ENCODE data around the gene ZZZ3. TPM values are rescaled to one million over a fixed set of nuclear protein-coding genes. Genes with fewer than 3 reads are reported as not detected.
"Not testable (repeated sequence)": the region's sequence is repeated elsewhere in the genome, so short reads cannot be mapped to it uniquely, and the experiment has no call there.

ZZZ3 gene
- total RNA-seq, 1 experiment from 2014 or later = 51.1 TPM

DNA sequence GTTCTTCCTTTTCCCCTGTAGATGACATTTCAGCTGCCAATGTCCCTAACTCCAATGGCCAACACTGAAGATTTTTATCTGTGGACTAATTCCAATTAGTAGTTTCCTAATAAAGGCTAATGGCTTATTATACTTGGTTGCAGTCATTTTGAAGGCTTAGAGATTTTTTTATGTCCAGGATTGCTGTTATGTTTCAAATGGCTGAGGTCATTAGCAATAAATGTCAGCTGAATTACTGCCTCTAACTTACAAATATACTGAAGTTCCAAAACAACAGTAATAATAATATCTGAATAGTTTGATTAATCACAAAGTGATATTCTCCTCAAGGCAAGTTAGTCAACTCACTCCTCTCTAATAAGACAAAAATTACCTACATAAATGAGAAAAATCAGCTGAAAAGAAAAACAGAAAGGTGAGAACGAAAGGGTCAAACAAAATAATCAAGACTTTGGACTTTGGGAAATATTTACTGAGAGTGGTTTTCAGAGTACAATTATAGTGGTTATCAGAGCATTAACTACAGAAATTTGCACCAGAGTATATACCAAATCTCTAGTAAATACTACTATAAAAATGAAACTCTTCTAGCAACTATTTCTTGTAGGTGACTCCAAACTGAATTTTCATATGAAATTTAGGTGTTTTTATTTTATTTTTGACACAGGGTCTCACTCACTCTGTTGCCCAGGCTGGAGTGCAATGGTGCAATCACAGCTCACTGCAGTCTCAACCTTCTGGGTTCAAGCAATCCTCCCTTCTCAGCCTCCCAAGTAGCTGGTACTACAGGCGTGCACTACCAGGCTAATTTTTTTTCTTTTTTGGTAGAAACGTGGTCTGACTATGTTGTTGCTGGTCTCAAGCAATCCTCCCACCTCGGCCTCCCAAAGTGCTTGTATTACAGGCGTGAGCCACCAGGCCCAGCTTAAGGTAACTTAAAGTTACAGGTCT is 3.5 kb downstream of the ZZZ3 start:
- no peak overlapping the region for H4K5ac ChIP-seq (ENCODE audit: insufficient read length, low read depth, low read length)
- H3K4ac ChIP-seq (ENCODE audit: low read depth, low read length) = no peak overlapping the region
- no peak overlapping the region for H3T11ph ChIP-seq (ENCODE audit: low read length)
- H3K36me3 Mint-ChIP-seq (ENCODE audit: insufficient read depth in 1 of 3, low read depth in 3 of 3) = peaks cover 3 to 4% (median 4%) of the 10 kb centered on the region in 3 experiments; a peak in 4 of 7 replicates
- H3K23me2 ChIP-seq (ENCODE audit: insufficient read length, low read depth, low read length, poor library complexity, severe bottlenecking) = peaks cover 12% of the 10 kb centered on the region
- 0 out of 7 replicates have a peak overlapping the region, but pooled peaks of 1 of the 3 experiments have one; percentile 3 for H3K27ac Mint-ChIP-seq
- no peaks in the 10 kb centered on the region for H3K9me3 Mint-ChIP-seq
- no peak overlapping the region for H3K27ac ChIP-seq (ENCODE audit: insufficient read length, low read depth, low read length)
- no peak overlapping the region for H2BK5ac ChIP-seq (ENCODE audit: insufficient read length, low read length)
- no peak for TF ChIP-seq CTCF (conservative IDR thresholded peaks at IDR 0.05)
- no peak overlapping the region for H3K23ac ChIP-seq (ENCODE audit: insufficient read length, low read depth, low read length)
- H3K18ac ChIP-seq (ENCODE audit: insufficient read length, low read depth, low read length) = no peak overlapping the region
- no peaks in the 10 kb centered on the region for H4K20me1 ChIP-seq (ENCODE audit: control insufficient read depth, insufficient read depth, insufficient read length)
- H4K91ac ChIP-seq (ENCODE audit: insufficient read length, low read depth, low read length) = no peak overlapping the region
- no peak overlapping the region for H3K4me3 Mint-ChIP-seq
- no peak for DNase-seq
- no peak overlapping the region for H2AK5ac ChIP-seq (ENCODE audit: insufficient read length, low read length)
- no peak overlapping the region for H2BK20ac ChIP-seq (ENCODE audit: low read depth, low read length, poor library complexity, severe bottlenecking)
- peaks cover 7% of the 10 kb centered on the region for H3K79me1 ChIP-seq (ENCODE audit: insufficient read depth, low read depth, low read length, poor library complexity, severe bottlenecking)
- H3K79me2 ChIP-seq (ENCODE audit: insufficient read depth, low read length) = peaks cover 23% of the 10 kb centered on the region
- H3K4me1 Mint-ChIP-seq = peaks cover 15 to 22% of the 10 kb centered on the region in 2 experiments
- H2BK12ac ChIP-seq (ENCODE audit: insufficient read length, low read depth, low read length) = no peak overlapping the region
- no peak overlapping the region for H2BK120ac ChIP-seq (ENCODE audit: low read depth, low read length, poor library complexity, severe bottlenecking)
- H3K4me1 ChIP-seq (ENCODE audit: insufficient read depth, low read length) = no peaks in the 10 kb centered on the region
- H3K27me3 ChIP-seq (ENCODE audit: insufficient read depth, low read length) = no peaks in the 10 kb centered on the region
- no peak overlapping the region for H3K9ac ChIP-seq (ENCODE audit: extremely low read depth, insufficient read length, low read length)
- WGBS (ENCODE audit: extremely low coverage, insufficient read length, low lambda C conversion rate) = no CpG with 5 or more reads among the region's 5 CpGs
- H3K27me3 Mint-ChIP-seq (ENCODE audit: low read depth) = no peaks in the 10 kb centered on the region
- no peak overlapping the region for H3K14ac ChIP-seq (ENCODE audit: insufficient read depth, low read length)
- H4K8ac ChIP-seq (replicated peaks; ENCODE audit: insufficient read length, low read depth, low read length) = no peak overlapping the region
- no peak overlapping the region for H2AFZ ChIP-seq (ENCODE audit: low read length)
- H2BK15ac ChIP-seq (ENCODE audit: low read depth, low read length) = no peak overlapping the region
- H3K4me2 ChIP-seq (ENCODE audit: insufficient read depth, insufficient read length, low read length) = no peak overlapping the region
- H3K9me3 ChIP-seq (ENCODE audit: control insufficient read depth, low read depth, low read length) = no peaks in the 10 kb centered on the region
- H3K56ac ChIP-seq (ENCODE audit: insufficient read length, low read depth, low read length) = no peak overlapping the region

- not testable (repeated sequence) for H4K20me1 ChIP-seq (ENCODE audit: control insufficient read depth, insufficient read depth, insufficient read length)
Observed at GRCh38 chr1:77674807-77675206, 7.7 kb downstream of the ZZZ3 start.

More at GRCh38 chr1:77674807-77675206, 7.7 kb downstream of the ZZZ3 start:
- H3K9ac ChIP-seq (ENCODE audit: extremely low read depth, insufficient read length, low read length); H4K91ac ChIP-seq (ENCODE audit: insufficient read length, low read depth, low read length); H4K8ac ChIP-seq (replicated peaks; ENCODE audit: insufficient read length, low read depth, low read length); H2BK120ac ChIP-seq (ENCODE audit: low read depth, low read length, poor library complexity, severe bottlenecking); H3K14ac ChIP-seq (ENCODE audit: insufficient read depth, low read length); H3K9me3 ChIP-seq (ENCODE audit: control insufficient read depth, low read depth, low read length); H3K27me3 Mint-ChIP-seq (ENCODE audit: low read depth); H2BK20ac ChIP-seq (ENCODE audit: low read depth, low read length, poor library complexity, severe bottlenecking); H2AFZ ChIP-seq (ENCODE audit: low read length); H3K4me2 ChIP-seq (ENCODE audit: insufficient read depth, insufficient read length, low read length); DNase-seq; H3K18ac ChIP-seq (ENCODE audit: insufficient read length, low read depth, low read length); H4K5ac ChIP-seq (ENCODE audit: insufficient read length, low read depth, low read length); H3K23me2 ChIP-seq (ENCODE audit: insufficient read length, low read depth, low read length, poor library complexity, severe bottlenecking); H2BK12ac ChIP-seq (ENCODE audit: insufficient read length, low read depth, low read length); H3K56ac ChIP-seq (ENCODE audit: insufficient read length, low read depth, low read length); H3K27ac ChIP-seq (ENCODE audit: insufficient read length, low read depth, low read length); H2BK15ac ChIP-seq (ENCODE audit: low read depth, low read length); H2AK5ac ChIP-seq (ENCODE audit: insufficient read length, low read length); H3K36me3 Mint-ChIP-seq (ENCODE audit: insufficient read depth in 1 of 3, low read depth in 3 of 3); H3K27me3 ChIP-seq (ENCODE audit: insufficient read depth, low read length); H3T11ph ChIP-seq (ENCODE audit: low read length); H3K4ac ChIP-seq (ENCODE audit: low read depth, low read length); H3K23ac ChIP-seq (ENCODE audit: insufficient read length, low read depth, low read length); H2BK5ac ChIP-seq (ENCODE audit: insufficient read length, low read length); H3K9me3 Mint-ChIP-seq; H3K4me1 ChIP-seq (ENCODE audit: insufficient read depth, low read length); H3K4me3 Mint-ChIP-seq; H3K27ac Mint-ChIP-seq: not testable (repeated sequence)
- no CpG with 5 or more reads among the region's 3 CpGs for WGBS (ENCODE audit: extremely low coverage, insufficient read length, low lambda C conversion rate)
- H3K4me1 Mint-ChIP-seq = peaks cover 17 to 28% of the 10 kb centered on the region in 2 experiments
- Histone ChIP-seq H3K79me2 (ENCODE audit: insufficient read depth, low read length) (peaks cover 18% of the 10 kb centered on the region; the same call in 1 of the 2 replicates), H3K79me1 (ENCODE audit: insufficient read depth, low read depth, low read length, poor library complexity, severe bottlenecking) (peaks cover 10% of the 10 kb centered on the region)

All from H9 (cell line).